Measurements from ENCODE around the gene SPTBN2. TPM values are rescaled to one million over a fixed set of nuclear protein-coding genes. Genes with fewer than 3 reads are reported as not detected.

The SPTBN2 gene
- total and polyA plus RNA-seq, 2 of the 4 experiments (the other 2 are of a cell fraction) = 0.18 to 0.41 TPM

DNA sequence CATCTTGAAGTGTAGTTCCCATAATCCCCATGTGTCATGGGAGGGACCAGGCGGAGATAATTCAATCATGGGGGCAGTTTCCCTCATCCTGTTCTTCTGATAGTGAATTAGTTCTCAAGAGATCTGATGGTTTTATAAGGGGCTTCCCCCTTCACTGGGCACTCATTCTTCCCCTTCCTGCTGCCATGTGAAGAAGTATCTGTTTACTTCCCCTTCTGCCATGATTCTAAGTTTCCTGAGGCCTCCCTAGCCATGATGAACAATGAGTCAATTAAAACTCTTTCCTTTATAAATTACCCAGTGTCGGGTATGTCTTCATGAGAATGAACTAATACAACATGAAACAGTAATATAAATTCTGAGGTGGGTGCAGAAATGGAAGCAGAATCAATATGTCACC lies 12.1 kb upstream of the SPTBN2 start:
- dilution Hi-C loops (cut with HindIII; ENCODE audit: low sequenced_read_pairs, unreplicated experiment) (no loop called here), intact Hi-C loops (cut with micrococcal nuclease) (loop anchor here (5.0 kb wide), 1 partner anchor 41 kb away; no protein-coding TSS in a partner anchor), in situ Hi-C loops (cut with MboI; ENCODE audit: low sequenced_read_pairs) (no loop called here)
- H4K5ac ChIP-seq (ENCODE audit: low read depth, low read length) = no peak overlapping the region
- peaks cover 9 to 26% of the 10 kb centered on the region in 2 experiments for H3K79me1 ChIP-seq (ENCODE audit: low read depth in 1 of 2, low read length in 2 of 2)
- POLR2A ChIA-PET (ENCODE audit: unreplicated experiment) = no interaction called here
- no CpG with 5 or more reads among the region's 2 CpGs for WGBS, 2 experiments (ENCODE audit: extremely low coverage in 2 of 2, insufficient read length in 1 of 2)
- H3K36me3 ChIP-seq (ENCODE audit: control insufficient read depth, insufficient read depth, low read length) = no peaks in the 10 kb centered on the region
- H4K20me1 ChIP-seq (ENCODE audit: insufficient read depth, low read length) = no peaks in the 10 kb centered on the region
- no peak overlapping the region for H4K91ac ChIP-seq (ENCODE audit: insufficient read depth, low read depth, low read length)
- H2BK120ac ChIP-seq (ENCODE audit: low read depth, low read length) = no peak overlapping the region
- no peak overlapping the region for H3K14ac ChIP-seq (replicated peaks; ENCODE audit: low read depth, low read length)
- no peak for DNase-seq
- no peak overlapping the region for H3K27ac ChIP-seq (ENCODE audit: insufficient read depth, low read length)
- no peak overlapping the region for H3K23ac ChIP-seq (ENCODE audit: low read depth, low read length)
- TF ChIP-seq BHLHE40 (IDR thresholded peaks at IDR 0.05; ENCODE audit: low read depth, low read length) = no peak
- no peak for TF ChIP-seq SMC3 (IDR thresholded peaks at IDR 0.05; ENCODE audit: low read depth, low read length)
- TF ChIP-seq MXI1 (IDR thresholded peaks at IDR 0.05; ENCODE audit: borderline replicate concordance, low read depth, low read length) = no peak
- TF ChIP-seq CEBPB (IDR thresholded peaks at IDR 0.05; ENCODE audit: low read depth, low read length) = no peak
- no peak for TF ChIP-seq POLR2A (IDR thresholded peaks at IDR 0.05; ENCODE audit: low read depth, low read length)
- no peak overlapping the region for H2AFZ ChIP-seq (replicated peaks; ENCODE audit: low read length, poor library complexity)
- CTCF ChIA-PET = no interaction called here
- no peak overlapping the region for H3K18ac ChIP-seq (ENCODE audit: low read depth, low read length)
- no peak overlapping the region for H3K4me2 ChIP-seq (ENCODE audit: low read depth, low read length)
- no peak overlapping the region for H3K4me3 ChIP-seq (ENCODE audit: insufficient read depth, low read depth, low read length)
- no peak overlapping the region for H4K8ac ChIP-seq (ENCODE audit: low read depth in 2 of 2, low read length in 2 of 2)
- peaks cover 3% of the 10 kb centered on the region for H3K27me3 ChIP-seq (ENCODE audit: control insufficient read depth, insufficient read depth, low read length)
- H2BK20ac ChIP-seq (ENCODE audit: low read depth, low read length) = no peak overlapping the region
- H3K4ac ChIP-seq (ENCODE audit: low read depth, low read length) = no peak overlapping the region
- no peak overlapping the region for H2BK5ac ChIP-seq (ENCODE audit: low read depth, low read length, poor library complexity, severe bottlenecking)
- no peak overlapping the region for H2AK9ac ChIP-seq (replicated peaks; ENCODE audit: low read depth, low read length, poor library complexity)
- H3K9me1 ChIP-seq (ENCODE audit: insufficient read depth, low read length) = no peaks in the 10 kb centered on the region
- H3K9ac ChIP-seq (ENCODE audit: low read depth, low read length) = no peak overlapping the region
- BruUV-seq (replicated peaks) = no TSS peak
- peaks cover 3% of the 10 kb centered on the region for H3K4me1 ChIP-seq (ENCODE audit: control insufficient read depth, insufficient read depth, low read length)
- no peak overlapping the region for H2AK5ac ChIP-seq (ENCODE audit: low read depth, low read length)
- no peak overlapping the region for H3K56ac ChIP-seq (ENCODE audit: extremely low read depth, insufficient read depth, low read length)
- no peak overlapping the region for H2BK15ac ChIP-seq (ENCODE audit: low read depth, low read length)
- no peaks in the 10 kb centered on the region for H3K9me3 ChIP-seq (ENCODE audit: control insufficient read depth, insufficient read depth, low read length)
- ATAC-seq (ENCODE audit: low read depth) = no peak
